ENCODE results near the gene COIL. TPM values are rescaled to one million over a fixed set of nuclear protein-coding genes. Genes with fewer than 3 reads are reported as not detected.

The COIL gene
- total and polyA plus RNA-seq, 9 of the 15 experiments (the other 6 are each of a cell fraction or from before 2014, with no cell fraction given): 23.9 to 41.3 (median 28.7) TPM

DNA sequence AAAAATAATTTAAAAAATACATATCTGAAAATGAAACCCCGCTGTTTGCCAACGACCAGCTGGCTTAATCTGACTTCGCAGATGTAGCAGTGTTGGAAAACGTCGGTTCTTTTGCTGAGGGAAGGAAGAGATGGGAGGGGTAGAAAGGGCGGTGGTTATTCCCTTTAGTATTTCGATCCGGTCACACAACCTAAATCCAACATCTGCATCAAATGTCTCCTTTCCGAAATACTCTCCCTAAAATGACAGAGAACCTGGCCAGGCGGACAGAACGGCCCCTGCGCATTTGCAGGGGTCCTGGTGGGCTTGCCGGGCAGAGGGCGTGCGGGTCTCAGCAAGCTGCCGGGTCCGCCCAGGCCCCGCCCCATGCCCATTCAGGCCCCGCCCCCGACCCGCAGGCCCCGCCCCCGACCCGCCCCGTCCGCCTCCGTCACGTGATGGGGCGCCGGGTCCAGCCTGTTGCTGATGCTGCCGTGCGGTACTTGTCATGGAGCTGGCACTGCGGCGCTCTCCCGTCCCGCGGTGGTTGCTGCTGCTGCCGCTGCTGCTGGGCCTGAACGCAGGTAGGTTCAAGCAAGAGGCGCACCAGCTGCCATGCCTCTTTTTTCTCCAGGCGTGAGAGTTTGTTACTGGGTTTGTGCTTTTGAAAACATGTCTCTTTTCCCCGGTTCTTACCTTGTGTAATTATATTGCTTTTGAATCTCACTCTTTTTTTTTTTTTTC, 17.0 kb upstream of the COIL start, which contains the start of gene SCPEP1 (continued):
- TF ChIP-seq TFAP4 (CRISPR knock-in tag; IDR thresholded peaks at IDR 0.05; ENCODE audit: borderline replicate concordance): peak; percentile 43; the same call in 1 of the 2 replicates
- no peak for TF ChIP-seq CC2D1A (IDR thresholded peaks at IDR 0.05)
- TF ChIP-seq, protein P1, sequence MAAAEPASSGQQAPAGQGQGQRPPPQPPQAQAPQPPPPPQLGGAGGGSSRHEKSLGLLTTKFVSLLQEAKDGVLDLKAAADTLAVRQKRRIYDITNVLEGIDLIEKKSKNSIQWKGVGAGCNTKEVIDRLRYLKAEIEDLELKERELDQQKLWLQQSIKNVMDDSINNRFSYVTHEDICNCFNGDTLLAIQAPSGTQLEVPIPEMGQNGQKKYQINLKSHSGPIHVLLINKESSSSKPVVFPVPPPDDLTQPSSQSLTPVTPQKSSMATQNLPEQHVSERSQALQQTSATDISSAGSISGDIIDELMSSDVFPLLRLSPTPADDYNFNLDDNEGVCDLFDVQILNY (CRISPR knock-in tag; IDR thresholded peaks at IDR 0.05): no peak
- peak in 1 of 2 experiments; percentile 27; a peak in 1 of 4 replicates for TF ChIP-seq FOXK2 (conservative IDR thresholded peaks at IDR 0.05 in 1 of 2, IDR thresholded peaks at IDR 0.05 in 1 of 2; ENCODE audit: low read depth in 2 of 2)
- no peak for TF ChIP-seq ZBTB17 (CRISPR knock-in tag; IDR thresholded peaks at IDR 0.05)
- TF ChIP-seq, protein P2, sequence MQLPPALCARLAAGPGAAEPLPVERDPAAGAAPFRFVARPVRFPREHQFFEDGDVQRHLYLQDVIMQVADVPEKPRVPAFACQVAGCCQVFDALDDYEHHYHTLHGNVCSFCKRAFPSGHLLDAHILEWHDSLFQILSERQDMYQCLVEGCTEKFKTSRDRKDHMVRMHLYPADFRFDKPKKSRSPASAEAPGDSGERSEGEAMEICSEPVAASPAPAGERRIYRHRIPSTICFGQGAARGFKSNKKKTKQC (CRISPR knock-in tag; IDR thresholded peaks at IDR 0.05): no peak
- TF ChIP-seq DIDO1 (tag; IDR thresholded peaks at IDR 0.05; ENCODE audit: low read depth): no peak
- TF ChIP-seq ELF2 (CRISPR knock-in tag; IDR thresholded peaks at IDR 0.05): no peak
- TF ChIP-seq SAFB (IDR thresholded peaks at IDR 0.05; ENCODE audit: borderline replicate concordance, low read depth, low read length): no peak
- TF ChIP-seq SLC30A9 (CRISPR knock-in tag; IDR thresholded peaks at IDR 0.05): no peak
- TF ChIP-seq HEY1 (CRISPR knock-in tag; IDR thresholded peaks at IDR 0.05; ENCODE audit: borderline replicate concordance): no peak
- 0 out of 2 replicates have a peak, but pooled peaks have one; percentile 12 for TF ChIP-seq GABPA (tag; conservative IDR thresholded peaks at IDR 0.05; ENCODE audit: low read depth)
- TF ChIP-seq, protein P3, sequence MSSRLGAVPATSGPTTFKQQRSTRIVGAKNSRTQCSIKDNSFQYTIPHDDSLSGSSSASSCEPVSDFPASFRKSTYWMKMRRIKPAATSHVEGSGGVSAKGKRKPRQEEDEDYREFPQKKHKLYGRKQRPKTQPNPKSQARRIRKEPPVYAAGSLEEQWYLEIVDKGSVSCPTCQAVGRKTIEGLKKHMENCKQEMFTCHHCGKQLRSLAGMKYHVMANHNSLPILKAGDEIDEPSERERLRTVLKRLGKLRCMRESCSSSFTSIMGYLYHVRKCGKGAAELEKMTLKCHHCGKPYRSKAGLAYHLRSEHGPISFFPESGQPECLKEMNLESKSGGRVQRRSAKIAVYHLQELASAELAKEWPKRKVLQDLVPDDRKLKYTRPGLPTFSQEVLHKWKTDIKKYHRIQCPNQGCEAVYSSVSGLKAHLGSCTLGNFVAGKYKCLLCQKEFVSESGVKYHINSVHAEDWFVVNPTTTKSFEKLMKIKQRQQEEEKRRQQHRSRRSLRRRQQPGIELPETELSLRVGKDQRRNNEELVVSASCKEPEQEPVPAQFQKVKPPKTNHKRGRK (tag; IDR thresholded peaks at IDR 0.05): peak; percentile 91
- 0 out of 2 replicates have a peak, but pooled peaks have one; percentile 32 for TF ChIP-seq MYC (IDR thresholded peaks at IDR 0.05; ENCODE audit: low read depth, low read length)
- TF ChIP-seq MYC (CRISPR knock-in tag; IDR thresholded peaks at IDR 0.05; ENCODE audit: borderline replicate concordance, low read depth): no peak
- TF ChIP-seq GATAD2A (IDR thresholded peaks at IDR 0.05): no peak
- no peak for TF ChIP-seq ZNF134 (CRISPR knock-in tag; conservative IDR thresholded peaks at IDR 0.05)
- 0 out of 2 replicates have a peak, but pooled peaks have one; percentile 26 for TF ChIP-seq EP400 (IDR thresholded peaks at IDR 0.05)
- TF ChIP-seq SMAD2 (IDR thresholded peaks at IDR 0.05; ENCODE audit: low read depth, low read length): no peak
- 0 out of 4 replicates have a peak, but pooled peaks of 1 of the 2 experiments have one; percentile 15 for TF ChIP-seq RCOR1 (IDR thresholded peaks at IDR 0.05; ENCODE audit: borderline replicate concordance in 1 of 2, low read depth in 2 of 2, low read length in 2 of 2)
- no peak for TF ChIP-seq ZNF174 (CRISPR knock-in tag; IDR thresholded peaks at IDR 0.05)
- no peak for TF ChIP-seq ZBTB2 (IDR thresholded peaks at IDR 0.05)
- no peak for TF ChIP-seq TFAM (CRISPR knock-in tag; conservative IDR thresholded peaks at IDR 0.05)
